OCI-LY7 (cell line): ENCODE results near the gene YRDC. TPM values are rescaled to one million over a fixed set of nuclear protein-coding genes. Genes with fewer than 3 reads are reported as not detected.

Experiments
- BruUV-seq: library from RNA; stranded (reverse); fragments of 400-500 nt; replicated peaks from 2 replicates; lab custom pipeline; 2021; lab: Mats Ljungman, UMichigan
- CTCF ChIA-PET: fragments of 300-600 bp; sonication (Branson Sonifier 250); formaldehyde crosslinking; loops from one replicate; lab custom pipeline; 2022; ENCODE audit warnings: antibody characterized with exemption; ENCODE audit not compliant: unreplicated experiment; lab: Charles Lee
- POLR2A ChIA-PET: fragments of 300-600 bp; sonication (Branson Sonifier 250); formaldehyde crosslinking; loops from one replicate; lab custom pipeline; 2022; ENCODE audit warnings: antibody characterized with exemption; lab: Charles Lee
- DNase-seq: peaks from one replicate; pipeline ENCODE4 v3.0.0-alpha.2; 2015; ENCODE audit warnings: low spot score
- H2AFZ ChIP-seq: fragments of 200-600 bp; sonication (generic), shearing (Covaris generic); 2 replicates; pipeline ENCODE4 v1.6.1; 2014; ENCODE audit warnings: mild to moderate bottlenecking, antibody characterized with exemption, low read length, moderate library complexity
- H3K27ac ChIP-seq: fragments of 200-600 bp; sonication (generic); 2 replicates; pipeline ENCODE4 v1.5.1; 2014; ENCODE audit warnings: mixed run types, low read depth, mild to moderate bottlenecking, moderate library complexity, low read length, inconsistent platforms; ENCODE audit not compliant: poor library complexity, severe bottlenecking
- H3K36me3 ChIP-seq: fragments of 200-600 bp; sonication (generic); 2 replicates; pipeline ENCODE4 v1.6.1; 2014; ENCODE audit warnings: mild to moderate bottlenecking, antibody characterized with exemption, low read length, moderate library complexity, mixed read lengths; ENCODE audit not compliant: insufficient read depth
- H3K4me1 ChIP-seq: fragments of 200-600 bp; sonication (generic); 2 replicates; pipeline ENCODE4 v1.5.1; 2014; ENCODE audit warnings: mild to moderate bottlenecking, low read length; ENCODE audit not compliant: insufficient read depth, poor library complexity, severe bottlenecking
- H3K4me2 ChIP-seq: fragments of 200-600 bp; sonication (generic); 2 replicates; pipeline ENCODE4 v1.6.1; 2014; ENCODE audit warnings: mild to moderate bottlenecking, low read length
- H3K4me3 ChIP-seq: fragments of 200-600 bp; sonication (generic); 2 replicates; pipeline ENCODE4 v1.5.1; 2014; ENCODE audit warnings: mild to moderate bottlenecking, low read depth, low read length; ENCODE audit not compliant: poor library complexity, severe bottlenecking
- H3K79me2 ChIP-seq: fragments of 200-600 bp; sonication (generic); 2 replicates; pipeline ENCODE4 v1.6.1; 2016; ENCODE audit warnings: low read depth, mild to moderate bottlenecking, low read length, moderate library complexity, mixed read lengths; ENCODE audit not compliant: insufficient read depth
- H3K9me2 ChIP-seq: fragments of 200-600 bp; sonication (generic); 2 replicates; pipeline ENCODE4 v1.6.1; 2016; ENCODE audit warnings: mild to moderate bottlenecking, low read length, mixed read lengths; ENCODE audit not compliant: insufficient read depth
- H3K9me3 ChIP-seq: fragments of 200-600 bp; sonication (generic); 2 replicates; pipeline ENCODE4 v1.6.1; 2014; ENCODE audit warnings: mild to moderate bottlenecking, mixed run types, low read length, mixed read lengths
- H4K20me1 ChIP-seq: fragments of 200-600 bp; sonication (generic); 2 replicates; pipeline ENCODE4 v1.6.1; 2014; ENCODE audit warnings: mild to moderate bottlenecking, antibody characterized with exemption, low read length, moderate library complexity, mixed read lengths; ENCODE audit not compliant: insufficient read depth
- EZH2phosphoT487 ChIP-seq: fragments of 200-600 bp; sonication (generic); IDR thresholded peaks from 2 replicates; pipeline ENCODE4 v1.6.1; 2018; ENCODE audit warnings: low read depth, borderline replicate concordance, mild to moderate bottlenecking, mixed run types, antibody characterized with exemption, low read length, moderate library complexity, mixed read lengths
- intact Hi-C: fragments of 100-400 bp; cut with micrococcal nuclease; formaldehyde crosslinking; loops from one replicate; pipeline ENCODE4 v1.10.0; 2022; ENCODE audit not compliant: unreplicated experiment
- total RNA-seq, 2 experiments: library from RNA; depleted of rRNA in 1 of 2; stranded (reverse); fragments of >200 nt in 1 of 2; shearing (Covaris generic) in 1 of 2; gene quantifications; 2 replicates each; pipeline ENCODE4 v1.2.3, GENCODE V29; 2014 to 2022
- TF ChIP-seq, protein P1 (sequence below): fragments of 200-600 bp; sonication (generic); conservative IDR thresholded peaks from 2 replicates; pipeline ENCODE4 v1.5.1; 2014; ENCODE audit warnings: mild to moderate bottlenecking, antibody characterized with exemption, low read length, moderate library complexity, mixed read lengths

Gene YRDC
- total RNA-seq, 2 experiments from 2014 or later = 27.6 to 28.0 TPM

DNA sequence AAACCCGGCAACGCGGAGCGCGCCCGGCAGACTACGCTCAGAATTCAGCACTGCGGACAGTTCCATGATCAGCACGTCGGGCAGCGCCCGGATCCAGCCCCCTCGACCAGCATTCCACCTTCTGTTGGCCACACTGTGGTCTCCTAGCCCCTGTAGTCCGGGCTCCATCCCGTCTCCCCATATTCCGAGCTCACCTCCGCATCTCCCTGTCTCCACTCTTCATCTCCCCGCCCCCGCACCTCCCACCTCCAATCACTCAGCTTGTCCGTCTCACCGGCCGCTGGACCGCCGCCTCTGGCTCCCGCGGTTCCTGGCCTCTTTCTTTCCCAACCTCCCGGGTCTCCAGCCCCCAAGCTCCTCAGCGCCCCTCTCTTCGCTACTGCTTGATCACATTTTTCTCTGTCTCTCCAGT lies 43.6 kb downstream of the YRDC start:
- intact Hi-C loops = no loop called here
- POLR2A ChIA-PET = interaction anchor here (0.7 kb wide), 1 partner anchor 11 kb away, joined by 3 read pairs; no protein-coding TSS in a partner anchor
- no peaks in the 10 kb centered on the region for H3K79me2 ChIP-seq

DNA sequence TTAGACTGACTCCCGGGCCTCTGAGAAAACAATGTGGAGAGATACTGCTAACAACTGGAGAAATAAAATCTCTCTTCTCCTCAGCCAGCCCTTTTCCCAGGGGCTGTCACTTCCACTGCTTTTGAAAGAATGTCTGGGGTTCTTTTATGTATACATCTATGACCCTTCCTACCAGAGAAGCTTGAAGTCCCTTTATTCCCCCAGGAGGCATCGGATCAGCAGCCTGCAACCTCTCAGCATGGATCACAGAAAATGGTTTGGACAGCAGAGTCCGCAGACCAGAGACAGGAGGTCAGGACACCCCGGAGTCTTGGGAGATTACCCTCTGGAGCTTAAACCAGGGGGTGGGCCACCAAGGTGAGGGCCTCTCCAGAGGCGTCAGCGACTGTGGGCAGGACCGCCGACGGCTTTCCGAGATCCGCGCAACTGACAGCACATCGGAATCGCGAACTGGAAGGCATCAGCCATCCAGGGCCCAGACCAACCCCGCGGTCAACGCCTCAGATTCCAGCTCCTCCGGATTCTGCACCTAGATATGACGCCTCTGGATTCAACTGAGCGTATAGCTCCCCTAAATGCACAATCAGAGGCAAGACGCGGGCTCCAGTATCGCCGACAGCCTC lies 44.1 kb downstream of the YRDC start:
- Histone ChIP-seq H3K79me2 (no peaks in the 10 kb centered on the region), H3K9me2 (no peaks in the 10 kb centered on the region), H3K36me3 (no peaks in the 10 kb centered on the region), H3K9me3 (no peaks in the 10 kb centered on the region), H3K4me2 (no peak overlapping the region), H3K4me3 (no peak overlapping the region), H3K4me1 (no peaks in the 10 kb centered on the region), H3K27ac (no peak overlapping the region), H2AFZ (no peak overlapping the region), H4K20me1 (no peaks in the 10 kb centered on the region)
- intact Hi-C loops = no loop called here
- ChIA-PET CTCF (no interaction called here), POLR2A (interaction anchor here (0.5 to 0.7 kb wide), 2 partner anchors 12 to 16 kb away, joined by 3 read pairs; no protein-coding TSS in a partner anchor)
- BruUV-seq = no TSS peak
- TF ChIP-seq, protein P1, sequence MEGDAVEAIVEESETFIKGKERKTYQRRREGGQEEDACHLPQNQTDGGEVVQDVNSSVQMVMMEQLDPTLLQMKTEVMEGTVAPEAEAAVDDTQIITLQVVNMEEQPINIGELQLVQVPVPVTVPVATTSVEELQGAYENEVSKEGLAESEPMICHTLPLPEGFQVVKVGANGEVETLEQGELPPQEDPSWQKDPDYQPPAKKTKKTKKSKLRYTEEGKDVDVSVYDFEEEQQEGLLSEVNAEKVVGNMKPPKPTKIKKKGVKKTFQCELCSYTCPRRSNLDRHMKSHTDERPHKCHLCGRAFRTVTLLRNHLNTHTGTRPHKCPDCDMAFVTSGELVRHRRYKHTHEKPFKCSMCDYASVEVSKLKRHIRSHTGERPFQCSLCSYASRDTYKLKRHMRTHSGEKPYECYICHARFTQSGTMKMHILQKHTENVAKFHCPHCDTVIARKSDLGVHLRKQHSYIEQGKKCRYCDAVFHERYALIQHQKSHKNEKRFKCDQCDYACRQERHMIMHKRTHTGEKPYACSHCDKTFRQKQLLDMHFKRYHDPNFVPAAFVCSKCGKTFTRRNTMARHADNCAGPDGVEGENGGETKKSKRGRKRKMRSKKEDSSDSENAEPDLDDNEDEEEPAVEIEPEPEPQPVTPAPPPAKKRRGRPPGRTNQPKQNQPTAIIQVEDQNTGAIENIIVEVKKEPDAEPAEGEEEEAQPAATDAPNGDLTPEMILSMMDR = no peak
- TF ChIP-seq EZH2phosphoT487 = no peak
- DNase-seq = no peak

More for the DNA sequence above, 43.6 kb downstream of the YRDC start:
- Histone ChIP-seq H2AFZ (no peak overlapping the region), H3K27ac (no peak overlapping the region), H3K4me1 (no peaks in the 10 kb centered on the region), H3K4me2 (no peak overlapping the region), H4K20me1 (no peaks in the 10 kb centered on the region), H3K36me3 (no peaks in the 10 kb centered on the region), H3K4me3 (no peak overlapping the region), H3K9me3 (no peaks in the 10 kb centered on the region), H3K9me2 (no peaks in the 10 kb centered on the region)
- BruUV-seq = no TSS peak
- TF ChIP-seq, protein P1 = no peak
- TF ChIP-seq EZH2phosphoT487 = no peak
- peak; percentile 15 for DNase-seq
- CTCF ChIA-PET = no interaction called here

DNA sequence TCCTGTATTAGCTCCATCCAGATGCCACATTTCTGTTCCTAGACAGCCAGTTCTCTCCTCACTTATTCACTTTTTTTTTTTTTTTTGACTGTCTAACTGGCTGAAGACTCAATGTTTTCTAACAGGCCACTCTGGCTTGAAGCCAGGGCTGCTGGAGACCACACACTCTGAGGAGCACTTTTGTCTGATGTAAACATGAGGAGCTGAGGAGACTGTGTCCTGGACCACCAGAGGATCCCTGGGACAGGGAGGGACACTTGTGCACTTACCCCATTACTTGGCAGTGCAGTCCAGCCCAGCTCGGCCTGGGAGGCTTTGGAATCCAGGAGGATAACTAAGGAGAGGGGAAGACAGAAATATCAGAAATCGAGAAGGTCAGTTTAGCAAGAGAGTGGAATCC lies 45.5 kb downstream of the YRDC start:
- no TSS peak for BruUV-seq

More for the DNA sequence above, 45.5 kb downstream of the YRDC start:
- Histone ChIP-seq H4K20me1 (no peaks in the 10 kb centered on the region), H3K4me1 (no peaks in the 10 kb centered on the region), H3K27ac (no peak overlapping the region), H2AFZ (no peak overlapping the region), H3K4me2 (no peak overlapping the region), H3K9me2 (no peaks in the 10 kb centered on the region), H3K79me2 (no peaks in the 10 kb centered on the region), H3K4me3 (no peak overlapping the region), H3K36me3 (no peaks in the 10 kb centered on the region), H3K9me3 (no peaks in the 10 kb centered on the region)
- TF ChIP-seq, protein P1 = no peak
- no peak for TF ChIP-seq EZH2phosphoT487
- CTCF ChIA-PET = interaction anchor here (0.7 kb wide), 1 partner anchor 46 kb away, joined by 3 read pairs; no protein-coding TSS in a partner anchor
- POLR2A ChIA-PET = no interaction called here
- DNase-seq = no peak
- intact Hi-C loops = no loop called here
